HepG2 (cell line): ENCODE results near the gene ZNF547. TPM values are rescaled to one million over a fixed set of nuclear protein-coding genes. Genes with fewer than 3 reads are reported as not detected.

ENCODE experiments used
- ATAC-seq: fragments of 200-7000 bp; cut with Tn5 transposase; 3 replicates; pipeline ENCODE4 v1.9.1; 2020; ENCODE audit warnings: mild to moderate bottlenecking, moderate library complexity
- BruUV-seq: library from RNA; stranded (reverse); fragments of 400-500 nt; replicated peaks from 2 replicates; lab custom pipeline; 2021; lab: Mats Ljungman, UMichigan
- CTCF ChIA-PET: fragments of 300-600 bp; formaldehyde crosslinking; extraction: SDS; loops from one replicate; lab custom pipeline; 2021; ENCODE audit warnings: low total read pairs, inconsistent platforms, low intra/inter-chr PET ratio; lab: Yijun Ruan, JAX
- POLR2A ChIA-PET: fragments of 350-600 bp; sonication (Branson Sonifier 250); formaldehyde crosslinking; loops from one replicate; lab custom pipeline; 2020; ENCODE audit warnings: antibody characterized with exemption, inconsistent platforms; lab: Yijun Ruan, JAX
- DNase-seq: peaks from one replicate; pipeline ENCODE4 v3.0.0-alpha.2; 2015; ENCODE audit warnings: low spot score
- FAIRE-seq: peaks from 3 replicates; lab custom pipeline; 2011; peaks lifted over from hg19 to GRCh38; lab: Jason Lieb, UNC
- H2AFZ ChIP-seq: one replicate; pipeline ENCODE4 v1.6.1; 2011; ENCODE audit warnings: low read length, inconsistent platforms
- H3K27ac ChIP-seq: fragments of 300-600 bp; 3 replicates; pipeline ENCODE4 v1.8.0; 2011; ENCODE audit warnings: mixed run types, mild to moderate bottlenecking, mixed read lengths, low read length, inconsistent platforms; ENCODE audit not compliant: insufficient read depth; ENCODE audit errors: extremely low read length
- H3K27me3 ChIP-seq, 2 experiments: fragments of 200-600 bp in 1 of 2; 2 replicates in 1 of 2; 3 replicates in 1 of 2; pipeline versions ENCODE4 v1.6.0 to v1.8.0; 2011; ENCODE audit warnings: low read length in 2 of 2, mild to moderate bottlenecking in 2 of 2, moderate library complexity in 2 of 2, inconsistent platforms in 1 of 2; ENCODE audit not compliant: insufficient read depth in 2 of 2, control insufficient read depth in 1 of 2
- H3K36me3 ChIP-seq, 2 experiments: fragments of 200-600 bp in 1 of 2; replicated peaks in 1 of 2; 2 replicates in 1 of 2; 3 replicates in 1 of 2; pipeline versions ENCODE4 v1.5.1 to v1.8.0; 2011; ENCODE audit warnings: low read length in 2 of 2, inconsistent platforms in 1 of 2; ENCODE audit not compliant: insufficient read depth in 2 of 2, control insufficient read depth in 1 of 2
- H3K4me1 ChIP-seq: 2 replicates; pipeline ENCODE4 v1.5.1; 2012; ENCODE audit warnings: low read length, inconsistent platforms; ENCODE audit not compliant: insufficient read depth
- H3K4me2 ChIP-seq: 2 replicates; pipeline ENCODE4 v1.6.0; 2011; ENCODE audit warnings: low read depth, low read length, inconsistent platforms
- H3K4me3 ChIP-seq, 3 experiments: fragments of 200-600 bp in 1 of 3; sonication (generic), shearing (Covaris generic) in 1 of 3; replicated peaks in 1 of 3; 2 replicates each; pipeline ENCODE4 v1.5.1; 2011 to 2016; ENCODE audit warnings: low read length in 3 of 3, inconsistent platforms in 2 of 3, low read depth in 2 of 3, mild to moderate bottlenecking in 2 of 3, control low read depth in 1 of 3, mixed read lengths in 1 of 3; ENCODE audit not compliant: insufficient read depth in 1 of 3
- H3K79me2 ChIP-seq: one replicate; pipeline ENCODE4 v1.6.1; 2011; ENCODE audit warnings: low read length, inconsistent platforms; ENCODE audit not compliant: insufficient read depth
- H3K9ac ChIP-seq: 2 replicates; pipeline ENCODE4 v1.6.0; 2011; ENCODE audit warnings: mild to moderate bottlenecking, low read depth, low read length, inconsistent platforms; ENCODE audit not compliant: insufficient read depth
- H3K9me3 ChIP-seq: 2 replicates; pipeline ENCODE4 v1.5.1; 2012; ENCODE audit warnings: mild to moderate bottlenecking, low read length
- H4K20me1 ChIP-seq: 2 replicates; pipeline ENCODE4 v1.6.0; 2011; ENCODE audit warnings: inconsistent platforms, mild to moderate bottlenecking, low read length, moderate library complexity; ENCODE audit not compliant: insufficient read depth
- DNMT1 ChIP-seq: sonication (generic); formaldehyde crosslinking; IDR thresholded peaks from 2 replicates; pipeline ENCODE4 v1.5.1; 2020; ENCODE audit warnings: mild to moderate bottlenecking, missing genetic modification reagents
- FOSL1 ChIP-seq: sonication (generic); formaldehyde crosslinking; IDR thresholded peaks from 2 replicates; pipeline ENCODE4 v1.9.0; 2021; ENCODE audit warnings: missing genetic modification reagents, borderline replicate concordance
- GFI1 ChIP-seq: sonication (generic); formaldehyde crosslinking; IDR thresholded peaks from 2 replicates; pipeline ENCODE4 v1.5.0; 2020; ENCODE audit warnings: missing genetic modification reagents, mild to moderate bottlenecking, borderline replicate concordance
- HDAC6 ChIP-seq: fragments of 200-600 bp; sonication (generic); IDR thresholded peaks from 2 replicates; pipeline ENCODE4 v1.7.0; 2017; ENCODE audit warnings: mild to moderate bottlenecking, antibody characterized with exemption, low read length, low read depth
- HNRNPUL1 ChIP-seq: fragments of 200-400 bp; formaldehyde crosslinking; IDR thresholded peaks from 2 replicates; pipeline ENCODE4 v1.6.1; 2017; ENCODE audit warnings: low read depth, mild to moderate bottlenecking, low read length, moderate library complexity
- PPARG ChIP-seq: conservative IDR thresholded peaks from 2 replicates; pipeline ENCODE4 v1.6.1; 2016; ENCODE audit warnings: missing biosample characterization, missing genetic modification reagents
- SKI ChIP-seq: fragments of 450-650 bp; IDR thresholded peaks from one replicate; pipeline ENCODE4 v1.6.1; 2018; ENCODE audit warnings: mild to moderate bottlenecking; ENCODE audit not compliant: partially characterized antibody
- SKIL ChIP-seq: sonication (generic); formaldehyde crosslinking; IDR thresholded peaks from 2 replicates; pipeline ENCODE4 v1.8.0; 2022; ENCODE audit warnings: missing genetic modification reagents, mild to moderate bottlenecking, moderate library complexity, borderline replicate concordance
- TSC22D2 ChIP-seq: sonication (generic); formaldehyde crosslinking; IDR thresholded peaks from 2 replicates; pipeline ENCODE4 v1.5.1; 2020; ENCODE audit warnings: missing genetic modification reagents, mild to moderate bottlenecking, borderline replicate concordance
- ZFYVE20 ChIP-seq: sonication (generic); formaldehyde crosslinking; IDR thresholded peaks from 2 replicates; pipeline ENCODE4 v1.8.0; 2023; ENCODE audit warnings: low read depth, mild to moderate bottlenecking, moderate library complexity, missing genetic modification reagents, borderline replicate concordance
- ZNF235 ChIP-seq: sonication (generic); formaldehyde crosslinking; IDR thresholded peaks from 2 replicates; pipeline ENCODE4 v1.8.1; 2023; ENCODE audit warnings: mild to moderate bottlenecking, missing genetic modification reagents, borderline replicate concordance
- ZNF24 ChIP-seq: fragments of 450-650 bp; IDR thresholded peaks from 2 replicates; pipeline ENCODE4 v1.6.1; 2017; ENCODE audit warnings: antibody characterized with exemption, mild to moderate bottlenecking
- ZNF543 ChIP-seq: sonication (generic); formaldehyde crosslinking; IDR thresholded peaks from 2 replicates; pipeline ENCODE4 v1.4.0; 2020; ENCODE audit warnings: mild to moderate bottlenecking, missing genetic modification reagents
- ZNF589 ChIP-seq: sonication (generic); formaldehyde crosslinking; conservative IDR thresholded peaks from 2 replicates; pipeline ENCODE4 v1.8.0; 2022; ENCODE audit warnings: mild to moderate bottlenecking, moderate library complexity, missing genetic modification reagents
- ZNF775 ChIP-seq: sonication (generic); formaldehyde crosslinking; IDR thresholded peaks from 2 replicates; pipeline ENCODE4 v1.4.0; 2020; ENCODE audit warnings: missing genetic modification reagents, mild to moderate bottlenecking, moderate library complexity, borderline replicate concordance
- ZNF800 ChIP-seq: sonication (generic); formaldehyde crosslinking; IDR thresholded peaks from 2 replicates; pipeline ENCODE4 v1.4.0; 2020; ENCODE audit warnings: missing genetic modification reagents
- WGBS: methylation state at CpG from one replicate; pipeline ENCODE4 v1.1.6; 2017; ENCODE audit warnings: low lambda C conversion rate; 5-methylcytosine and 5-hydroxymethylcytosine counted together
- in situ Hi-C: cut with HindIII; loops from 2 replicates; pipeline ENCODE4 v1.10.0; 2017; ENCODE audit warnings: low pct_unique_long_range_greater_than_20kb; ENCODE audit not compliant: extremely low pct_ligation_motif_present
- intact Hi-C: fragments of 100-400 bp; cut with micrococcal nuclease; formaldehyde crosslinking; loops from one replicate; pipeline ENCODE4 v1.10.0; 2022; ENCODE audit not compliant: unreplicated experiment
- polyA plus RNA-seq, 8 experiments: library from polyadenylated mRNA; depleted of rRNA in 3 of 8; stranded (reverse) in 7 of 8; unstranded in 1 of 8; fragments of >200 nt; fragmentation: Illumina TruSeq in 4 of 8; extraction: Trizol in 4 of 8; gene quantifications; 2 replicates each; pipeline versions ENCODE4 v1.2.1 to v1.2.3, GENCODE V29; 2011 to 2016; ENCODE audit warnings: low read depth in 4 of 8, missing spikeins in 1 of 8, mixed read lengths in 1 of 8; ENCODE audit not compliant: insufficient read depth in 1 of 8
- total RNA-seq, 5 experiments: library from RNA; depleted of rRNA; stranded (reverse); fragments of >200 nt; fragmentation: Illumina TruSeq; extraction: Trizol; gene quantifications; 2 replicates each; pipeline ENCODE4 v1.2.3, GENCODE V29; 2016; ENCODE audit warnings: low read depth in 1 of 5

The ZNF547 gene
- total and polyA plus RNA-seq, 2 of the 13 experiments (the other 11 are each of a cell fraction or from before 2014, with no cell fraction given): 2.0 to 2.6 TPM

GRCh38 chr19:57327993-57328392 lies 35.4 kb upstream of the ZNF547 start (continued):
- no peak for TF ChIP-seq ZNF543 (CRISPR knock-in tag)

GRCh38 chr19:57334191-57334590 lies 29.2 kb upstream of the ZNF547 start:
- Histone ChIP-seq H2AFZ (no peak overlapping the region), H3K27ac (no peak overlapping the region), H3K9ac (no peak overlapping the region), H4K20me1 (no peaks in the 10 kb centered on the region), H3K27me3 (no peaks in the 10 kb centered on the region; a peak in 1 of 5 replicates), H3K9me3 (no peaks in the 10 kb centered on the region), H3K4me1 (peaks cover 6% of the 10 kb centered on the region; the same call in 1 of the 2 replicates), H3K4me2 (no peak overlapping the region), H3K36me3 (peaks cover under 1 to 1% of the 10 kb centered on the region in 2 experiments; a peak in 1 of 5 replicates), H3K79me2 (no peaks in the 10 kb centered on the region), H3K4me3 (no peak overlapping the region)
- CTCF ChIA-PET: no interaction called here
- DNase-seq (peak; percentile 29), FAIRE-seq (no peak), ATAC-seq (no peak; the same call in 2 of the 3 replicates)
- WGBS: 70% methylated on average over 4 of the region's 4 CpGs
- no TSS peak for BruUV-seq
- in situ Hi-C loops (no loop called here), intact Hi-C loops (no loop called here)
- POLR2A ChIA-PET: interaction anchor here (0.7 kb wide), 1 partner anchor 494 kb away, joined by 4 read pairs; the partner anchor contains the start of genes PEG3 and ZIM2
- no peak for TF ChIP-seq ZNF775 (CRISPR knock-in tag)
- TF ChIP-seq ZFYVE20 (CRISPR knock-in tag): no peak
- TF ChIP-seq HNRNPUL1: no peak
- no peak for TF ChIP-seq ZNF800 (CRISPR knock-in tag)
- no peak for TF ChIP-seq PPARG
- TF ChIP-seq ZNF589 (CRISPR knock-in tag): no peak
- TF ChIP-seq DNMT1: no peak
- no peak for TF ChIP-seq TSC22D2 (CRISPR knock-in tag)
- no peak for TF ChIP-seq ZNF235
- no peak for TF ChIP-seq GFI1 (CRISPR knock-in tag)
- no peak for TF ChIP-seq SKI
- TF ChIP-seq HDAC6: no peak
- TF ChIP-seq FOSL1 (CRISPR knock-in tag): no peak
- no peak for TF ChIP-seq SKIL (CRISPR knock-in tag)
- no peak for TF ChIP-seq ZNF24
